GM12801 (cell line): ENCODE data around the gene CEBPA.

Experiments used
- TF ChIP-seq, protein P1 (sequence below): IDR thresholded peaks from one replicate; pipeline ENCODE4 v1.5.1; 2011; ENCODE audit warnings: control low read depth; ENCODE audit not compliant: insufficient read length; ENCODE audit errors: extremely low read depth

The CEBPA gene

DNA sequence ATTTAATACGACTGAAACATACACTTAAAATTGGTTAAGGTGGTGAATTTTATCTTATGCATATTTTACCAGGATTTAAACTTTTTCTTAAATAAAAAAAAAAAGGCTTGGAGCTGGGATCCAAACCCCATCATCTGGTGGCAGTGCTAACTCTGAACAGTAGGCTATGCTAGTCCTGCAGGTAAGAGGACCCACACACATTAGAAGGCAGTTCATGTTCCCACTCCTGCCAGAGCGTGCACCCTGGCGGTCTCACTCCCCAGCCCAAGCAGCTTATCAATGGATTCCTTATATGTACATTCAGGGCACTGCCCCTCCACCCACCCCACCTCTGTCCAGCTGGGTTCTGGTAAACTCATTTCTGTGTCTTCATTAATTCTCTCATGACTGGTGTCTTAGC is 31.3 kb upstream of the CEBPA start:
- TF ChIP-seq, protein P1, sequence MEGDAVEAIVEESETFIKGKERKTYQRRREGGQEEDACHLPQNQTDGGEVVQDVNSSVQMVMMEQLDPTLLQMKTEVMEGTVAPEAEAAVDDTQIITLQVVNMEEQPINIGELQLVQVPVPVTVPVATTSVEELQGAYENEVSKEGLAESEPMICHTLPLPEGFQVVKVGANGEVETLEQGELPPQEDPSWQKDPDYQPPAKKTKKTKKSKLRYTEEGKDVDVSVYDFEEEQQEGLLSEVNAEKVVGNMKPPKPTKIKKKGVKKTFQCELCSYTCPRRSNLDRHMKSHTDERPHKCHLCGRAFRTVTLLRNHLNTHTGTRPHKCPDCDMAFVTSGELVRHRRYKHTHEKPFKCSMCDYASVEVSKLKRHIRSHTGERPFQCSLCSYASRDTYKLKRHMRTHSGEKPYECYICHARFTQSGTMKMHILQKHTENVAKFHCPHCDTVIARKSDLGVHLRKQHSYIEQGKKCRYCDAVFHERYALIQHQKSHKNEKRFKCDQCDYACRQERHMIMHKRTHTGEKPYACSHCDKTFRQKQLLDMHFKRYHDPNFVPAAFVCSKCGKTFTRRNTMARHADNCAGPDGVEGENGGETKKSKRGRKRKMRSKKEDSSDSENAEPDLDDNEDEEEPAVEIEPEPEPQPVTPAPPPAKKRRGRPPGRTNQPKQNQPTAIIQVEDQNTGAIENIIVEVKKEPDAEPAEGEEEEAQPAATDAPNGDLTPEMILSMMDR, result no peak

DNA sequence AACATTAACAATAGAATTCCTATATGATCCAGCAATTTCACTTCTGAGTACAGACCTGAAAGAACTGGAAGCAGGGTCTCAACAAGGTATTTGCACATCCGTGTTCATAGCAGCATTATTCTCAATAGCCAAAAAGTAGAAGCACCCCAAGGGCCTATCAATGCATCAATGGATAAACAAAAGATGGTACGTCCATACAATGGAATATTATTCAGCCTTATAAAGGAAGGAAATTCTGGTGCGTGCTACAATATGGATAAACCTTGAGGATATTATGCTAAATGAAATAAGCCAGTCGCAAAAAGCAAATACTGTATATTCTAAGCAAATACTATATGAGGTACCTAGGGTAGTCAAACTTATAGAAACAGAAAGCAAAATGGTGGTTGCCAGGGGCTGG is 30.8 kb upstream of the CEBPA start:
- TF ChIP-seq, protein P1, result no peak

DNA sequence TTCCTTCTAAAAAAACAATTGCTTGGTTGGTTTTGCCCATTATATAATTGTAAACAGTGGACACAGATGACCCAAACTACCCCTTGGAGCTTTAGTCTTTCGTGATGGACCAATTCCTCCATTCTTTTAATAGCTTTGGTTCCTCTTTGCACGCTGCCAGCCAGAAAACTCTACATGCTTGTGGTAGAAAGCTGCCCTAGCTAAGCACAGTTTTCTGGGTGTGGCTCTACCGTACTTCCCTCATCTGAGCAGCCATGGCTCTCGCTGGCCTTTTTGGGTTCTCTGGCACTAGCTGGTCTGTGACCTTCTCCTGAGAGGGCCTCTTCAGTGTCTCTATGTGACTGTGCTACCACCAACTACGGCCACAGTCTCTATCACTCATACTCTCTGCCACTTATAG is 29.9 kb upstream of the CEBPA start:
- TF ChIP-seq, protein P1, result no peak

DNA sequence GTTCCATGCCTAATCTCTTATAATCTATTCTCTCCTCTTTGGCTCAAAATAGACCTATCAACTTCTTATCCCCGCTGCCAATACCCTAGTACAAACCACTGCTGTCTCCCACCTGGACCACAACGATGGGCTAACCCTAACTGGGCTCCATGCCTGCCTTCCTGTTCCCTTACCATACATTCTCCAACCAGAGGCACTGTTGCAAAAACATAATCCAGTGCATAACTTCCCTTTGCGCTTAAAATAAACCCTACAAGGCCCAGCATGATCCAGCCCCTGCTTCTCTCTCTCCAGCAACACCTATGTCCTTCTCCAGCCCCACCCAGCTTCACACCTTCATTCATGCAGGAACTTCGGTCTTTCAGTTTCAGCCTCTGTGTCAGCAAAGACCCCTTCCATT is 27.4 kb upstream of the CEBPA start:
- TF ChIP-seq, protein P1, result no peak

DNA sequence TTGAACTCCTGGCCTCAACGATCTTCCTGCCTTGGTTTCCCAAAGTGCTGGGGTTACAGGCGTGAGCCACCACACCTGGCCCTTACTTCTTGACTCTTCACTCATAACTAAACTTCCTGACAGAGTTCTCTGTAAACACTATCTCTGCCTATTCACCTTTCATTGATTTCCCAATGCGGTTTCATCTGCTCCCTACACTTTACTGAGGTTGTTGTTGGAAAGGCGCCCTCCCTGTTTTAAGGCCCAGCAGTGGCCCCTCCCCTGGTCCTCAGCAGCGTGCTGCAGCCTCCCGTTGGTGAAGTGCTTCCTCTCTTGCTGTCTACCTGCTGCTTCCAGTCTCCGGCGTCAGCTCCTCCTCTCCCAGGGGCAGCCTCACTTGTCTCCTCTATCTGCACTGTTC is 26.7 kb upstream of the CEBPA start:
- TF ChIP-seq, protein P1, result no peak

DNA sequence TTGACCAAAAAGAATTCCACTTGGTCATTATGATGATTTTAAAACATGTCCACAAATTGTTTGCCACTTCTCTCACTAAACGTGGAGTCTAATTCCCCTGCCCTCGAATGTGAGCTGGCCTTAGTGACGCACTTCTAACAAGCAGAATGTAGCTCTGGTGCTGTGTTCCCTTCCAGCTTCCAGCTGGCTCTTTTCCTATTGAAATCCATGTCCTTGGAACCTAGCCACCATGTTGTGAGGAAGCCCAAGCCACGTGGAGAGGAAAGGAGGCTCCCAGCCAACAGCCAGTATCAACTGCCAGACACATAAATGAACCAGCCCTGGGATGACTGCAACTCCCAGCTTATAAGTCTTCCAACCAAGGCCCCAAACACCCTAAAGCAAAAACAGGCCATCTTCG is 23.6 kb upstream of the CEBPA start:
- TF ChIP-seq, protein P1, result no peak

DNA sequence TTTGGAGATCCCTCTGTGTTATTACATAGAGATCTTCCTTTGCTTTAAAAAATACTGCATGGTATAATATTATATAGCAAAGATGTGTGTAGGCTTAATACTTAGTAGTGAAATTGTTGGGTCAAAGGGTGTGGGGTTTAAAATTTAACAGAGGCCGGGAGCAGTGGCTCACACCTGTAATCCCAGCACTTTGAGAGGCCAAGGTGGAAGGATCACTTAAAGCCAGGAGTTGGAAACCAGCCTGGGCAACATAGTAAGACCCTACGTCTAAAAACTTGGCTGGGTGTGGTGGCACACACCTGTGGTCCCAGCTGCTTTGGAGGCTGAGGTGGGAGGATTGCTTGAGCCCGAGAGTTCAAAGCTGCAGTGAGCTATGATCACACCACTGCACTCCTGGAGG is 22.3 kb upstream of the CEBPA start:
- TF ChIP-seq, protein P1, result no peak
